B cell (primary cell): ENCODE results near the gene RPS8.

Experiments
- EZH2 ChIP-seq: IDR thresholded peaks from 2 replicates; pipeline ENCODE4 v1.6.1; 2012; ENCODE audit warnings: borderline replicate concordance, low read depth, mild to moderate bottlenecking, moderate library complexity, low read length; ENCODE audit not compliant: insufficient read depth, poor library complexity, severe bottlenecking
- TF ChIP-seq, protein P1 (sequence below): fragments of 200-600 bp; IDR thresholded peaks from one replicate; pipeline ENCODE4 v1.8.0; 2022; ENCODE audit warnings: antibody characterized with exemption, mild to moderate bottlenecking

DNA sequence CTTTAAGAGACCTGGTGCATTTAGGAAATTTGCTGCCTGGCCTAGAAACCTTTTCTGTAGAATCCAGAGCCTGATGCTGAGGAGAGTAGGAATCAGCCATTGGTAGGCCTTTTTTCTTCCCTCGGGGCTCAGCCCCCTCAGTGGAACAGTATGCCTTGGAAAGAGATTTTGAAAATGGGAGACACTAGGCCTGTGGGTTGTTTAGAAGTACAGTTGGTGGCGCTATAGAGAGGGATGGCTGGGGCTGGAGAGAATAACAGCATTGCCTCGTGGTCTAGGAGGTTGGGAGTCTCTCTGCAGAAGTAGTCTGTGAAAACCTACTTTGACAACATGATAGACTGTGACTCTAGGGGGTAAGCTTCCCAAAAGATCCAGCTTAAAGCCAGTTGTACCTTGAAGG, 27.5 kb upstream of the RPS8 start:
- TF ChIP-seq, protein P1, sequence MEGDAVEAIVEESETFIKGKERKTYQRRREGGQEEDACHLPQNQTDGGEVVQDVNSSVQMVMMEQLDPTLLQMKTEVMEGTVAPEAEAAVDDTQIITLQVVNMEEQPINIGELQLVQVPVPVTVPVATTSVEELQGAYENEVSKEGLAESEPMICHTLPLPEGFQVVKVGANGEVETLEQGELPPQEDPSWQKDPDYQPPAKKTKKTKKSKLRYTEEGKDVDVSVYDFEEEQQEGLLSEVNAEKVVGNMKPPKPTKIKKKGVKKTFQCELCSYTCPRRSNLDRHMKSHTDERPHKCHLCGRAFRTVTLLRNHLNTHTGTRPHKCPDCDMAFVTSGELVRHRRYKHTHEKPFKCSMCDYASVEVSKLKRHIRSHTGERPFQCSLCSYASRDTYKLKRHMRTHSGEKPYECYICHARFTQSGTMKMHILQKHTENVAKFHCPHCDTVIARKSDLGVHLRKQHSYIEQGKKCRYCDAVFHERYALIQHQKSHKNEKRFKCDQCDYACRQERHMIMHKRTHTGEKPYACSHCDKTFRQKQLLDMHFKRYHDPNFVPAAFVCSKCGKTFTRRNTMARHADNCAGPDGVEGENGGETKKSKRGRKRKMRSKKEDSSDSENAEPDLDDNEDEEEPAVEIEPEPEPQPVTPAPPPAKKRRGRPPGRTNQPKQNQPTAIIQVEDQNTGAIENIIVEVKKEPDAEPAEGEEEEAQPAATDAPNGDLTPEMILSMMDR: no peak
- TF ChIP-seq EZH2: no peak
